Frontal cortex (tissue), 4 donors: ENCODE measurements around the gene ADGRV1. TPM values are rescaled to one million over a fixed set of nuclear protein-coding genes. Genes with fewer than 3 reads are reported as not detected.

Source experiments
- DNase-seq, 2 donors: peaks; one replicate each; pipeline ENCODE4 v3.0.0; 2012; ENCODE audit warnings: low spot score in 2 of 2
- FAIRE-seq: peaks from 2 replicates; lab custom pipeline; 2012; peaks lifted over from hg19 to GRCh38; lab: Jason Lieb, UNC
- total RNA-seq: library from RNA; depleted of rRNA; stranded (reverse); fragments of >200 nt; gene quantifications from one replicate; pipeline ENCODE4 v1.2.3, GENCODE V29; 2014
- donor health status: control.
- donor health status: control.
- donor health status: control.

The ADGRV1 gene
- total RNA-seq, 1 donor from 2014 or later = 98.6 TPM

DNA sequence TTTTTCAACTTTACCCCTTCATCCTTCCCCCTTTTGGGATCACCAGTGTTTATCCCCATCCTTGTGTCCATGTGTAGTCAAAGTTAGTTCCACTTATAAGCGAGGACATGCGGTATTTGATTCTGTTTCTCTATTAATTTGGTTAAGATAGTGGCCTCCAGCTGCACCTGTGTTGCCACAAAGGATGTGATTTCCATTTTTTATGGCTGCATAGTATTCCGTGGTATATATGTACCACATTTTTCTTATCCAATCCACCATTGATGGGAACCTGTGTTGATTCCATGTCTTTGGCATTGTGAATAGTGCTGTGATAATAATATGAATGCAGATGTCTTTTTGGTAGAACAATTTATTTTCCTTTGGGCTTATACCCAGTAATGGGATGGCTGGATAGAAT is 572.2 kb downstream of the ADGRV1 start:
- FAIRE-seq = no peak
- no peak for DNase-seq

- FAIRE-seq (no peak), DNase-seq (no peak)
Observed at GRCh38 chr5:91132550-91132949, 574.0 kb downstream of the ADGRV1 start.

GRCh38 chr5:91133183-91133582 is 574.6 kb downstream of the ADGRV1 start:
- no peak for DNase-seq
- no peak for FAIRE-seq

DNA sequence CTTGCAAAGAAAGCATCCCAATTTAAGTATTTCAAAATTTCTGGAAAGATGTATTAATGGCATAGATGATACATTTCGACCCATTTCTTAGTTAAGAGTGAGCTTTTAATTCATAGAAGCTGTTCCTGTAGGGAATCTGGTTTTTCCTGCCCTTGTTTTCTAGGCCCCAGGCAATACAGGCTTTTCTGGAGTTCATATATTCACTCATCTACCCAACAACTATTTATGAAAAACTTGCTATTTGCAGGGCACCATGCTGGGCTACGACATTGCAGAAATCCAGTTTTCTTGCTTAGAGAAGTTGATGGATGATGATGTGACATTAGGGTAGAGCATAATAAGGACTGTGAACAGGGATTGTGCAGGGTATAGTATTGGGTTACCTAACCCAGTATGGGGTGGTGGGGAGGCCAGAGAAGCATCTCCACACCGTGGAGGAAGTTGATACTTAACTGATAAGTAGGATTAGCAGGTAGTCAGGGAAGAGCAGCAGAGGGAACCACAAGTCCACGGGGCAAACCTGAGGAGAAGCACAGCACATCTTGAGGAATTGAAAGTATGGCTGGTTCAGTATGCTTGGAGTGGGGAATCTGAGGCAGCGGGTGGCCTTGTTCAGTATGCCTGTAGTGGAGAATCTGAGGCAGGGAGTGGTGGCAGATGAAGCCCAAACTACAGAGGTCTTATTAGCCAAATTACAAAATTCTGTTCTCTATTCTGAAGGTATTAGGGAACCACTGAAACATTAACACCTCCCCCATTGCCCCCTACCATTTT is 577.1 kb downstream of the ADGRV1 start:
- FAIRE-seq = no peak
- DNase-seq = no peak

GRCh38 chr5:91136271-91136670 is 577.7 kb downstream of the ADGRV1 start:
- no peak for DNase-seq

DNA sequence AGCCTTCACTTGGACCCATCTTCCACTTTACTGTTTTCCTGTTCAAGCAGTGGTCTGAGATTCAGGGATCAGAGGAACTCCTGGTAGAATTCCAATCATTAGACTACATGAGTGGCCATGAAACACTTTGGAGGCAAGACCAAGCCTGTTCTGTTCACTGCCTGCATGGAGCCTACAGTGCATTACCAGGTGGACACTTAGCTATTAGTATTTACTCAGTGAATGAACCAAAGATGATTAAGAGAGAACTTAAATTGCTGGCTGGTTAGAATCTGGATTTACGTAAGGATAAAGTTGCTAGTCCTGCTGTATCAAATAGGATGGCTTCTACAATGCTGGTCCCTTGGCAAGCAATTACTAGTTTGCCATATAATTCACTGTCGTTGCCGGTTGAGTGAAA is 579.0 kb downstream of the ADGRV1 start:
- no peak for DNase-seq
- FAIRE-seq = no peak

More at GRCh38 chr5:91136271-91136670, 577.7 kb downstream of the ADGRV1 start:
- no peak for FAIRE-seq

DNA sequence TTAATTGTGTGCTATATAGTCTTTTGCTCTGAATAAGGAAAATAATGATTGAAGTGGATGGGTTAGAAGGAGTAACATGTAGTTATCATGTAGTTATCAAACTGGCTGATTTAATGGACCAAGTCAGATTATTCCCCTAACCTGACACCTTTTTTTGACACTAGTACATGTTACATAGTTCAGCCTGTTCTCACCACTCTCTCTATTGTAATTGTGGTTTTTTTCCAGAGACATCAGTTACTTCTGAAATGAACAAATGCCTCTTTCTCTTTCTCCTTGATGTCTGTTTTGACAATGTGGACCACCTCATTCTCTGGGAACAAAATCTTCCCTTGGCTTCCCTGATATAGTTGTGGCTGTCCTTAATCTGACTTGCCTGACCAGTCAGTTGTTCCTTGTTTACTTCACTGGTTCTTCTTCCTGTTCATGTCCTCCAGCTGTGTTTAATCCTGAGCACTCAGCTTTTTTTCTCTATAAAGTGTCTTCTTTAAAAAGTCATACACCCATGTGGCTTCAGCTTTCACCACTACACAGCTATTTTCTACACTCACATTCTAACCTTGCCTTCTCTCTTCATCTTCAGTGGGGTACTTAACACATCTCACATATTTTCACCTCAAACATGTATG is 581.1 kb downstream of the ADGRV1 start:
- no peak for DNase-seq
- FAIRE-seq = no peak

GRCh38 chr5:91140657-91141056 is 582.1 kb downstream of the ADGRV1 start:
- DNase-seq (no peak), FAIRE-seq (no peak)

DNA sequence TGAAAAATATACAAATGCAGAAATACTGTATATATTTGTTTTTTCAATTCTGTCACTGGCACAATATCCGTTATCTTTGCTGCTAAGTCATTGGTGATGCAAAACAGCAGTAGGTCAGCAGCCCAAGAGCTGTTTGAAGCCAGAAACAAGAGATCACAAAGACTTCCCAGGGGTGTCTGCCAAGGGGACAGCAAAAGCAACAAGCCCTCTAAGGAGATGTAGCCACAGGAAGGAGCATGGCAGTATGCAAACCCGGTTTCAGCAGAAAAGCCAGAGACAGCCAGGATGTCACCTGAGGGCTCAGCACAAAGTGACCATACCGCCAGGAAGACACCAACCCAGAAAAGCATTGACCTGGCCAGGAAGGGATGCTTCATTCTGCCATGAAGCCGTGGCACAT is 583.0 kb downstream of the ADGRV1 start:
- no peak for FAIRE-seq
- no peak for DNase-seq

- FAIRE-seq (no peak), DNase-seq (no peak)
Observed at GRCh38 chr5:91142386-91142785, 583.8 kb downstream of the ADGRV1 start.

DNA sequence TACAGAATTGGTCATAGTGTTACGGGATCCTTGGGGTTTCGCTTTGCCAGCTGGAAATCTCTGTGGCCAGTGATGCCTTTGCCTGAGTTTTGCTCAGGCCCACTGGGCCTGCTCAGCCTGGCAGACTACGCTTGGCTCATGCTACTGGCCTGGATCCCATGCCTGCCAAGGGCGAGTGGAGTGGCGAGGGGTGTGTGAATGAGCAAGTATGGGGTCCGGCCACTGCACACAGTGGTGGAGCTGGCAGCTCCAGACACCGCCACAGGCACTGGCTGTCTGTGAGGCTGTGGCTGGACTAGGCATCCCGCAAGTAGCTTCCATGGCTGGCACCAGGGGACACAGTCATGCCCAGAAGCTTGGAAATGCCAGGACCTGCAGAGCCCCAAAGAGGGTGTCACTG is 584.2 kb downstream of the ADGRV1 start:
- no peak for FAIRE-seq
- DNase-seq = no peak

- FAIRE-seq = no peak
- no peak for DNase-seq
Observed at GRCh38 chr5:91143840-91144239, 585.2 kb downstream of the ADGRV1 start.

DNA sequence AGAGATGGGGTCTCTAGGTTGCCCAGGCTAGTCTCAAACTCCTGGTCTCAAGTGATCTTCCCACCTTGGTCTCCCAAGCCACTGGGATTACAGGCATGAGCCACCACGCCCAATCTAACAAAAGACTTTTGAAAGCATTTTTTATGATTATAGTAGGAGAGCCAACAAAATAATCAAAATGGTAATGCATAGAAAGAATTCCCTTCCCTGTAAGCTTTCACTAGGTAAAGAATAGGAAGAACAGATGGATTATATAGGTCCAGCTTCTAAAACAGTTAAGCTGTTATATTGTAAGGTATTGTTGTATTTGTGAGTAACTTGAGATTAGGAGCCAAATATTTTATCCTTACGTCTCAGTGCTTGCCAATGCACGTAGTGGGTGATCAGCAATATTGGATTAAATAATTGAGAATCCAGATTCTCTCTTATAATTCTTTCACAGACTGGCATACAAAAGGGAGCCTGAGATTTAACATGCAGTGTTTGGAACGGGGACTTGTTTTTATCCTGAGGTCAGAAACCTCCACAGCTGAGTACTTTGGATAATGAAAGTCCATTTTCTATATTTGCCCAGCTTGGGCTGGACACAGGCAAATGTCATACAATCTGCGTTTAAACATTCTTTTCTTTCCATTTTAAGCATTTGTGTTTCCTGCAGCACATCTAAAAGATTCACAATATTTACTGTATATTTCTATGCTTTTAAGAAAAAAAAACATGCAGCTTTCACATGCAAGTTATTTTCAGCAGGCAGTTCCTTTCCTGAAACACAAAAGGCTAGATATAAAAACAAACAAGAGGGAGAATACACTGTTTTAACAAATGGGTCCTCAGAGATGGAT is 586.1 kb downstream of the ADGRV1 start:
- FAIRE-seq (no peak), DNase-seq (no peak)

DNA sequence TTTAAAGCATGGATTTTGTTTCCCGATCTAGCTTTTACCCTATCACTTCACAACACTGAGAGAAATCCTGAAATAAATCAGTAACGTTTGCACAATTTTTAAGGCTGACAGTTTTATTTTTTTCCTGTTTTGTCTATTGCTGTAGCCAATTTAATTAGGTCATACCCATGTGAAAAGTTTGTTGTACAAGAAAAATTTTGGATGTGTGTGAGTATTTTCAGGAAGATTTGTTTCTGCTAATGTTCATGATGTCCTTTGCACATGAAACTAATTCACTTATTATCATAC is 586.7 kb downstream of the ADGRV1 start:
- FAIRE-seq (no peak), DNase-seq (no peak)

GRCh38 chr5:91146230-91146629 is 587.6 kb downstream of the ADGRV1 start:
- FAIRE-seq (no peak), DNase-seq (no peak)

GRCh38 chr5:91146905-91147600 is 588.5 kb downstream of the ADGRV1 start:
- FAIRE-seq = no peak
- DNase-seq = no peak

GRCh38 chr5:91150234-91150633 is 591.6 kb downstream of the ADGRV1 start:
- DNase-seq (no peak), FAIRE-seq (peak; percentile 81)

DNA sequence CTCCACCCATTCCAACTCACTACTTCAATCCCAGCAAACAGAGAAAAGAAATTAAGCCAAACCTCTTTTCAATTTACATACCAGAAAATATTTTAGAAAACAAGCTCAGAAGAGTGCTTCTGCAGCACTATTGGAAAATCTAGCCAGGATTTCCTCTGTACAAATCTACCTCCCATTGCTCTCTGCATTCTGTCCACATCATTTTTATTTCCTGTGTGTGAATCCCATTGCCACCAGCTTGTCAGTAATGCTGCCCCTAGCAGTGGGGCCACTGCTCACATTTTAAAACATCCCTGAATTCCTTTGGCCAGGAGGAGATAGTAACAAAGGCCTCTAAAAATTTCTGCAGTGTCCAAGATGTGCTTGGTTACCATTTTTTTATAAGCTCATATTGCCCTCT is 592.0 kb downstream of the ADGRV1 start:
- DNase-seq = no peak
- FAIRE-seq = no peak

DNA sequence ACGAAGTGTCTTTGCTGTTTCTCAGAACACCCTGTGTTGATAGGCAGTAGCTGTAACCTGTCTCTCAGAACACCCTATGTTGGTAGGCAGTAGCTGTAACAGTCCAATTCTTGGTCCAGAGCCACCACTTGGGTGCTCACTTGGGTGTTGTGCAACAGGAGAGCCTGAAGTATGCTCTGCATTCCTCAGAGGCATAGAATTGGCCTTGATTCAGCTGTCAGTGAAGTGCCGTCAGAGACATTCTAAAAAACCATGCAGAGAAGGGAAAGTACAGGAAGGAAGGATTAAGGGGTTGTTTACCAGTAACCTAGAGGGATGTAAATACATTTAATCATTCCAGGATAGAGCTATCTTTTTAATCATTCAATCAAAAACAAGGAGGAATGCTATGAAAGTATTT is 593.4 kb downstream of the ADGRV1 start:
- DNase-seq (no peak), FAIRE-seq (no peak)

GRCh38 chr5:91154338-91154737 is 595.7 kb downstream of the ADGRV1 start:
- DNase-seq (no peak), FAIRE-seq (no peak)
